Measurements from ENCODE around the gene FGFR2. TPM values are rescaled to one million over a fixed set of nuclear protein-coding genes. Genes with fewer than 3 reads are reported as not detected.

The FGFR2 gene
- polyA plus RNA-seq, 1 of the 3 experiments (the other 2 are of a cell fraction), result 0.02 TPM

- WGBS (ENCODE audit: low lambda C conversion rate), result 37% methylated on average over 6 of the region's 7 CpGs
Observed at GRCh38 chr10:121645696-121646095, 47.5 kb upstream of the FGFR2 start.

GRCh38 chr10:121644501-121644900, 46.3 kb upstream of the FGFR2 start:
- H3K4me3 ChIP-seq (ENCODE audit: low read depth in 2 of 2, low read length in 1 of 2), result no peak overlapping the region
- no peaks in the 10 kb centered on the region for H4K20me1 ChIP-seq (ENCODE audit: insufficient read depth)
- DNase-seq, result peak; percentile 66
- H3K9ac ChIP-seq, result no peak overlapping the region
- peaks cover 3% of the 10 kb centered on the region; the same call in 1 of the 2 replicates for H3K9me3 ChIP-seq
- no peak overlapping the region for H3K4me2 ChIP-seq
- H3K9me2 ChIP-seq, result no peaks in the 10 kb centered on the region
- no peaks in the 10 kb centered on the region for H3K79me2 ChIP-seq (ENCODE audit: insufficient read depth)
- peaks cover 0 to 11% of the 10 kb centered on the region in 2 experiments; a peak in 1 of 4 replicates for H3K4me1 ChIP-seq (ENCODE audit: control insufficient read depth in 1 of 2, insufficient read depth in 2 of 2, low read depth in 1 of 2, low read length in 1 of 2)
- no peaks in the 10 kb centered on the region for H3K27me3 ChIP-seq (ENCODE audit: insufficient read depth)
- POLR2A ChIA-PET, result interaction anchor here (1.3 kb wide), 1 partner anchor 24 kb away, joined by 5 read pairs; no protein-coding TSS in a partner anchor
- CTCF ChIA-PET, result interaction anchor here (0.8 to 1.6 kb wide), 8 partner anchors 9 to 702 kb away, joined by 3 to 8 read pairs (median 4); no protein-coding TSS in a partner anchor
- H2AFZ ChIP-seq (ENCODE audit: low read depth), result no peak overlapping the region
- H3K27ac ChIP-seq (ENCODE audit: low read depth in 2 of 2, low read length in 1 of 2), result peak overlapping the region in 1 of 2 experiments; percentile 56; a peak in 2 of 4 replicates
- H3K36me3 ChIP-seq (replicated peaks in 1 of 2; ENCODE audit: control insufficient read depth in 1 of 2, insufficient read depth in 2 of 2, low read length in 1 of 2), result no peaks in the 10 kb centered on the region
- no peaks in the 10 kb centered on the region for H3F3A ChIP-seq (replicated peaks; ENCODE audit: insufficient read depth)
- 35% methylated on average over 2 of the region's 2 CpGs for WGBS (ENCODE audit: low lambda C conversion rate)
- TF ChIP-seq IRF3 (IDR thresholded peaks at IDR 0.05; ENCODE audit: low read depth, low read length), result no peak
- 0 out of 2 replicates have a peak, but pooled peaks have one; percentile 9 for TF ChIP-seq GATA2 (CRISPR knock-in tag; IDR thresholded peaks at IDR 0.05)

More at GRCh38 chr10:121645696-121646095, 47.5 kb upstream of the FGFR2 start:
- H4K20me1 ChIP-seq (ENCODE audit: insufficient read depth), result no peaks in the 10 kb centered on the region
- TF ChIP-seq GATA2 (CRISPR knock-in tag; IDR thresholded peaks at IDR 0.05), result no peak
- no peak for TF ChIP-seq USF1 (IDR thresholded peaks at IDR 0.05; ENCODE audit: borderline replicate concordance, low read depth)
- TF ChIP-seq FOXM1 (IDR thresholded peaks at IDR 0.05; ENCODE audit: low read depth), result no peak
- no peak for TF ChIP-seq PBX3 (IDR thresholded peaks at IDR 0.05)
- TF ChIP-seq RXRA (IDR thresholded peaks at IDR 0.05; ENCODE audit: borderline replicate concordance, low read depth), result no peak
- no peak for TF ChIP-seq YY1 (IDR thresholded peaks at IDR 0.05; ENCODE audit: low read depth)
- H3K9ac ChIP-seq, result no peak overlapping the region
- H3K4me3 ChIP-seq (ENCODE audit: low read depth in 2 of 2, low read length in 1 of 2), result no peak overlapping the region
- H2AFZ ChIP-seq (ENCODE audit: low read depth), result no peak overlapping the region
- no peaks in the 10 kb centered on the region for H3F3A ChIP-seq (replicated peaks; ENCODE audit: insufficient read depth)
- H3K27ac ChIP-seq (ENCODE audit: low read depth in 2 of 2, low read length in 1 of 2), result no peak overlapping the region
- no peaks in the 10 kb centered on the region for H3K9me3 ChIP-seq
- no peaks in the 10 kb centered on the region for H3K9me2 ChIP-seq
- H3K4me2 ChIP-seq, result no peak overlapping the region
- DNase-seq, result no peak
- H3K79me2 ChIP-seq (ENCODE audit: insufficient read depth), result no peaks in the 10 kb centered on the region
- POLR2A ChIA-PET, result no interaction called here
- H3K4me1 ChIP-seq (ENCODE audit: control insufficient read depth in 1 of 2, insufficient read depth in 2 of 2, low read depth in 1 of 2, low read length in 1 of 2), result peaks cover 0 to 11% of the 10 kb centered on the region in 2 experiments; a peak in 1 of 4 replicates
- no peaks in the 10 kb centered on the region for H3K27me3 ChIP-seq (ENCODE audit: insufficient read depth)
- CTCF ChIA-PET, result interaction anchor here (0.9 to 1.6 kb wide), 4 partner anchors 14 to 91 kb away, joined by 3 to 8 read pairs (median 5); no protein-coding TSS in a partner anchor
- H3K36me3 ChIP-seq (replicated peaks in 1 of 2; ENCODE audit: control insufficient read depth in 1 of 2, insufficient read depth in 2 of 2, low read length in 1 of 2), result no peaks in the 10 kb centered on the region

Data from SK-N-SH (cell line).